CD14-positive monocyte (primary cell): ENCODE measurements around the gene ALAD. TPM values are rescaled to one million over a fixed set of nuclear protein-coding genes. Genes with fewer than 3 reads are reported as not detected.

ENCODE experiments used
- DNase-seq, 3 donors: peaks; one replicate each; pipeline ENCODE4 v3.0.0-alpha.2; 2011 to 2022
- H2AFZ ChIP-seq: 2 replicates; pipeline ENCODE4 v1.6.0; 2012; ENCODE audit warnings: mild to moderate bottlenecking, low read depth, low read length, inconsistent platforms; ENCODE audit not compliant: insufficient read depth, poor library complexity, severe bottlenecking
- H3K27ac ChIP-seq, 2 donors: 1 replicate in 1 of 2; 2 replicates in 1 of 2; pipeline ENCODE4 v1.5.1; 2012 to 2013; ENCODE audit warnings: low read length in 2 of 2, control low read depth in 1 of 2, inconsistent platforms in 1 of 2, low read depth in 1 of 2, mild to moderate bottlenecking in 1 of 2
- H3K27me3 ChIP-seq, 2 donors: one replicate each; pipeline versions ENCODE4 v1.6.0 to v1.6.1; 2011 to 2013; ENCODE audit warnings: low read length in 2 of 2; ENCODE audit not compliant: control insufficient read depth in 2 of 2, insufficient read depth in 2 of 2
- H3K36me3 ChIP-seq, 2 donors: replicated peaks in 1 of 2; 1 replicate in 1 of 2; 2 replicates in 1 of 2; pipeline versions ENCODE4 v1.5.1 to v1.6.1; 2012 to 2013; ENCODE audit warnings: low read length in 2 of 2, control low read depth in 1 of 2, inconsistent platforms in 1 of 2, mild to moderate bottlenecking in 1 of 2; ENCODE audit not compliant: insufficient read depth in 2 of 2, control insufficient read depth in 1 of 2
- H3K4me1 ChIP-seq, 2 donors: 1 replicate in 1 of 2; 2 replicates in 1 of 2; pipeline versions ENCODE4 v1.5.1 to v1.6.1; 2012 to 2013; ENCODE audit warnings: low read length in 2 of 2, control low read depth in 1 of 2, inconsistent platforms in 1 of 2, mild to moderate bottlenecking in 1 of 2, moderate library complexity in 1 of 2; ENCODE audit not compliant: insufficient read depth in 2 of 2, control insufficient read depth in 1 of 2
- H3K4me2 ChIP-seq: replicated peaks from 2 replicates; pipeline ENCODE3; 2012; ENCODE audit warnings: low read length, moderate library complexity, mild to moderate bottlenecking; ENCODE audit not compliant: poor library complexity, severe bottlenecking; ENCODE audit errors: extremely low read depth
- H3K4me3 ChIP-seq, 3 experiments: fragments of 200-600 bp in 1 of 3; sonication (generic) in 1 of 3; replicated peaks in 1 of 3; 1 replicate in 2 of 3; 2 replicates in 1 of 3; pipeline ENCODE4 v1.5.1; 2011 to 2013; ENCODE audit warnings: low read length in 3 of 3, mild to moderate bottlenecking in 3 of 3, control low read depth in 2 of 3, low read depth in 2 of 3, inconsistent platforms in 1 of 3, moderate library complexity in 1 of 3
- H3K79me2 ChIP-seq: 2 replicates; pipeline ENCODE4 v1.6.0; 2012; ENCODE audit warnings: mild to moderate bottlenecking, control low read depth, inconsistent platforms, low read length, moderate library complexity; ENCODE audit not compliant: insufficient read depth
- H3K9ac ChIP-seq: 2 replicates; pipeline ENCODE4 v1.6.0; 2017; ENCODE audit warnings: low read length, mild to moderate bottlenecking; ENCODE audit not compliant: insufficient read depth, poor library complexity, severe bottlenecking
- H3K9me3 ChIP-seq, 2 donors: replicated peaks in 1 of 2; 1 replicate in 1 of 2; 2 replicates in 1 of 2; pipeline versions ENCODE4 v1.5.1 to v1.6.1; 2012 to 2013; ENCODE audit warnings: low read length in 2 of 2, control low read depth in 1 of 2; ENCODE audit not compliant: control insufficient read depth in 1 of 2, insufficient read depth in 1 of 2
- H4K20me1 ChIP-seq: 2 replicates; pipeline ENCODE4 v1.6.0; 2012; ENCODE audit warnings: mild to moderate bottlenecking, low read length, control low read depth, moderate library complexity; ENCODE audit not compliant: insufficient read depth
- H3K27ac Mint-ChIP-seq, 7 donors: one replicate each; pipeline ENCODE4 v1.8.0; 2020; ENCODE audit warnings: mild to moderate bottlenecking in 7 of 7, mixed read lengths in 7 of 7, moderate library complexity in 6 of 7, inconsistent platforms in 2 of 7
- H3K27me3 Mint-ChIP-seq, 3 donors: one replicate each; pipeline ENCODE4 v1.8.0; 2021 to 2022; ENCODE audit warnings: low read depth in 3 of 3, mild to moderate bottlenecking in 3 of 3, mixed read lengths in 3 of 3, moderate library complexity in 3 of 3, inconsistent platforms in 1 of 3
- H3K36me3 Mint-ChIP-seq, 2 donors: one replicate each; pipeline ENCODE4 v1.8.0; 2020; ENCODE audit warnings: mixed read lengths in 2 of 2, inconsistent platforms in 1 of 2, mild to moderate bottlenecking in 1 of 2
- H3K4me1 Mint-ChIP-seq: one replicate; pipeline ENCODE4 v1.8.0; 2020; ENCODE audit warnings: mild to moderate bottlenecking, mixed read lengths
- H3K4me3 Mint-ChIP-seq, 2 donors: one replicate each; pipeline ENCODE4 v1.8.0; 2020; ENCODE audit warnings: mild to moderate bottlenecking in 2 of 2, mixed read lengths in 2 of 2, moderate library complexity in 1 of 2
- H3K9me3 Mint-ChIP-seq, 7 donors: one replicate each; pipeline ENCODE4 v1.8.0; 2020 to 2022; ENCODE audit warnings: mixed read lengths in 7 of 7, mild to moderate bottlenecking in 6 of 7, moderate library complexity in 6 of 7, inconsistent platforms in 2 of 7
- CTCF ChIP-seq: fragments of 200-600 bp; IDR thresholded peaks from one replicate; pipeline ENCODE4 v1.8.0; 2022; ENCODE audit warnings: antibody characterized with exemption, mild to moderate bottlenecking
- WGBS: methylation state at CpG from one replicate; pipeline ENCODE4 v1.1.5; 2013; ENCODE audit warnings: missing lambda C conversion rate; ENCODE audit not compliant: insufficient coverage; 5-methylcytosine and 5-hydroxymethylcytosine counted together
- intact Hi-C, 2 donors: fragments of 100-400 bp; cut with micrococcal nuclease; formaldehyde crosslinking; loops; one replicate each; pipeline versions ENCODE4 v1.15.0 to v1.15.1; 2023
- polyA plus RNA-seq, 3 donors: library from polyadenylated mRNA; depleted of rRNA in 1 of 3; unstranded in 2 of 3; stranded (reverse) in 1 of 3; fragments of 300-500 nt in 2 of 3; fragments of >200 nt in 1 of 3; fragmentation: Illumina TruSeq in 2 of 3; gene quantifications; 1 replicate in 2 of 3; 2 replicates in 1 of 3; pipeline ENCODE4 v1.2.3, GENCODE V29; 2012 to 2021

ALAD gene
- polyA plus RNA-seq, 3 donors, result 17.1 to 24.6 (median 20.9) TPM

GRCh38 chr9:113350107-113350661 is 50.9 kb downstream of the ALAD start:
- Histone ChIP-seq H3K4me2 (peak overlapping the region; percentile 93), H3K9me3 (no peaks in the 10 kb centered on the region), H3K4me1 (peaks cover 19 to 21% of the 10 kb centered on the region in 2 donors), H3K79me2 (no peaks in the 10 kb centered on the region), H3K27me3 (peaks cover 0 to 3% of the 10 kb centered on the region in 2 donors), H2AFZ (peak overlapping the region; percentile 85), H3K9ac (peak overlapping the region; percentile 53), H3K27ac (peak overlapping the region in 1 of 2 donors; percentile 16), H4K20me1 (no peaks in the 10 kb centered on the region), H3K36me3 (no peaks in the 10 kb centered on the region), H3K4me3 (peak overlapping the region; percentile 25 to 80 (median 61))
- peaks cover 30% of the 10 kb centered on the region for H3K4me1 Mint-ChIP-seq
- DNase-seq, result no peak
- 0% methylated on average over 6 of the region's 14 CpGs for WGBS
- H3K27ac Mint-ChIP-seq, result peak overlapping the region in 4 of 7 donors; percentile 40 to 67 (median 64)
- peak overlapping the region; percentile 86 to 94 for H3K4me3 Mint-ChIP-seq
- no peaks in the 10 kb centered on the region for H3K9me3 Mint-ChIP-seq
- no peaks in the 10 kb centered on the region for H3K36me3 Mint-ChIP-seq
- TF ChIP-seq CTCF, result no peak
- H3K27me3 Mint-ChIP-seq, result peaks cover 8 to 14% (median 12%) of the 10 kb centered on the region in 3 donors
- intact Hi-C loops, result no loop called here

- H3K4me1 ChIP-seq, result peaks cover 19 to 21% of the 10 kb centered on the region in 2 donors
- DNase-seq, result peak in 1 of 3 donors; percentile 27
- Mint-ChIP-seq H3K27me3 (peaks cover 8 to 14% (median 12%) of the 10 kb centered on the region in 3 donors), H3K4me1 (peaks cover 30% of the 10 kb centered on the region), H3K4me3 (peak within 1 kb of the TSS; percentile 86 to 94), H3K27ac (peak within 1 kb of the TSS in 4 of 7 donors; percentile 40 to 67 (median 64)), H3K9me3 (no peaks in the 10 kb centered on the region), H3K36me3 (no peaks in the 10 kb centered on the region)
- peak within 1 kb of the TSS; percentile 25 to 80 (median 61) for H3K4me3 ChIP-seq
- no peaks in the 10 kb centered on the region for H3K9me3 ChIP-seq
- no peak for TF ChIP-seq CTCF
- H3K27me3 ChIP-seq, result peaks cover 0 to 3% of the 10 kb centered on the region in 2 donors
- H3K27ac ChIP-seq, result peak within 1 kb of the TSS in 1 of 2 donors; percentile 16
- intact Hi-C loops, result loop anchor here in 1 of 2 donors (10.0 kb wide), 1 partner anchor 55 kb away; the partner anchor contains the start of gene ALAD
- peak within 1 kb of the TSS; percentile 53 for H3K9ac ChIP-seq
- no peaks in the 10 kb centered on the region for H4K20me1 ChIP-seq
- H3K36me3 ChIP-seq, result no peaks in the 10 kb centered on the region
- WGBS, result under 1% methylated on average over 69 of the region's 71 CpGs
- peak within 1 kb of the TSS; percentile 93 for H3K4me2 ChIP-seq
- no peaks in the 10 kb centered on the region for H3K79me2 ChIP-seq
- peak within 1 kb of the TSS; percentile 85 for H2AFZ ChIP-seq
These were observed 51.5 kb downstream of the ALAD start, which contains the start of gene BSPRY for GRCh38 chr9:113349445-113350094. BSPRY (plus strand) TSS chr9:113349541; CDS start chr9:113349580, 39 bp downstream.
